ENCODE results near the gene S1PR2.
"Not testable (repeated sequence)": the region's sequence is repeated elsewhere in the genome, so short reads cannot be mapped to it uniquely, and the experiment has no call there.

The S1PR2 gene

DNA sequence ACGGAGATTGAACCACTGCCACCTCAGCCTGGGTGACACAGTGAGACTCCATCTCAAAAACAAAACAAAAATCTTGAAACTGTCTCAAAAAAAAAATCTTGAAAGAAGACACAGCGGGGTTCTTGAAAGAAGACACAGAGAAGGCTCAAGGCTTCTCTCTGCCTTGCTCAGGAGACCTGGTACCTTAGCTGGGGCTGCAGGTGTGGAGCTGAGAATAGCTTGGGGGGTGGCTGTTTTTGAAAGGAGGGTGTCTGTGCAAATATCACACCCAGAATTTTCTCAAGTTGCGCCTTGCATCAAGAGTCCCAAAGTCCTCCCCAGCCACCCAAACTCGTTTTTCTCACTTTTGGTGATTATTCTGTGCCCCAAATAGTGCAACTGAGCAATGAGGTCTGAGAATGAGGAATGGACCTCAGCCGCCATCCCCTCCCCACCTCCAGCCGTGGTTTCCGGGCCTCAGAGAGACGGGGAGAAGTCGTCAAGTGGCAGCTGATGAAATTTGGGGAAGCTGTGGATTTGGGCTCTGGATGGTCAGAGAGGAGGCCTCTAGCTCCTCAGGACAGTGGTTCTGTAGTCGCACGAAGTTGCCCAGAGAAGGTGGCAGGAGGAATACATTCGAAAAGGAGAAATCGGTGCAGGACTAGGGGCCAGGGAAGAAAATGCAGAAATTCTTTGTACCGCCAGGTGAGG lies 8.8 kb downstream of the S1PR2 start:
- no peak for DNase-seq

DNA sequence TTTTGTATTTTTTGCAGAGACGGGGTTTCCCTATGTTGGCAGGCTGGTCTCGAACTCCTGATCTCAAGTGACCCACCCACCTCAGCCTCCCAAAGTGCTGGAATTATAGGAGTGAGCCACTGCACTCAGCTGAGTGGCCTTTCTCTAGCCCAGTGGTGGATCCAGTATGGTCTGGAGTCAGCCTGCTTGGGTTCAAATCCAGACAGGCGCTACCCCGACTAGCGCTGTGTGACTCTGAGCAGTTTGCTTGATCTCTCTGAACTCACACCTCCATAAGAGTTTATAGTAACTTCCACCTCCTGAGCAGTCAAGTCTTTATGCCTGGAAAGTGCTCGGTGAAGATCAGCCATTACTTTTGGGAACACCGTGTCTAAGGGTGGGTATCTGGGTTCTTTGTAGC lies 10.4 kb downstream of the S1PR2 start:
- DNase-seq: no peak

DNA sequence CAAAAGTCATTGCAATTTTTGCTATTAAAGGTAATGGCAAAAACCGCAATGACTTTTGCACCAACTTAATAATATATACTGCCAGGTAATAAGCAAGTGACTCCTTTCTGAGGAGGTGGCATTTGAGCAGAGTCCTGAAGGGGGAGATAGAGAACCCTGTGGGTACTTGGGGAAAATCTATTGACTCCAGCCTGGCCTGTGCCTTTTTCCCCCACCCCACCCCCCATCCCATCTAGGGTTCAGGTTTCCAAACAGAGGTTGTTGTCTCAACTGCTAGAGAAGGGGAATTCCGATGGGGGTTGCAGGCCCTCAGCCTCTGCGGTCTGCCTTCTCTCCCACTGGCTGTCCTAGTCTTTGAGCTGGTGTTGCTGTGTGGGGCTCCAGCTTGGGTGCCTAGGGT lies 11.5 kb downstream of the S1PR2 start:
- DNase-seq: no peak

DNA sequence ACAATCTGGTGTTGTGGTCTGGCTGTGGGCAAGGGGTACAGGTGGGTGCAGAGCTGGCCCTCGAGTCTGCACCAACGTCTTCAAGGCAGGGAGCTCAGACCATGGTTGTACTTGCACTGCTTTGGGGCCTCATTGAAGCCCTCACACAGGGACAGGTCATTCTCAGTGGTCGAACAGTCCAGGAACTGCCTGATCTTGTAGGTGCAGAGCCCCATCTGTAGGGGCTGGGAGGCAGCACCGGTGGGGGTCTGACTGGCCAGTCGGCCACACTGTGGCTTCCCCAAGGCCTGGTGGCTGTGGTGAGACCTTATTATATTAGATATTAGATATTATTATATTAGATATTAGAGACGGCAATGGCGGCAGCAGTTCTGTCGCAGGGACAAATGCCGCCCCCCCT lies 14.0 kb downstream of the S1PR2 start:
- no peak for DNase-seq

DNA sequence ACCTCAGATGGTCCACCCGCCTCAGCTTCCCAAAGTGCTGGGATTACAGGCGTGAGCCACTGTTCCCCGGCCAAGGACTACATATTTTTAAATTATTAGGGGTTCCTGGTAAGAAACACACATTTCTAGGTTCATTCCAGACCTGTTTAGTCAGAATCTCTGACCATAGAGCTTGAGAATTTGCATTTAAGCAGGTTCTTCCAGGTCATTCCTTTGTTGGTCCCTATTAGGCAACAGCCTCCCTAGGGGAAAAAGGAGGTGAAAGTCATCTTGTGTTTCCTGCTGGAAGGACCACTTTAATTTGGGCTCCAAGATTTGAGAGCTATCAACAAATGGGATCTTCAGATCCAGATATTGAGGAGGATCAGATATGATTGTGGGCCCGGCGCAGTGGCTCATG lies 16.3 kb downstream of the S1PR2 start:
- no peak for DNase-seq

DNA sequence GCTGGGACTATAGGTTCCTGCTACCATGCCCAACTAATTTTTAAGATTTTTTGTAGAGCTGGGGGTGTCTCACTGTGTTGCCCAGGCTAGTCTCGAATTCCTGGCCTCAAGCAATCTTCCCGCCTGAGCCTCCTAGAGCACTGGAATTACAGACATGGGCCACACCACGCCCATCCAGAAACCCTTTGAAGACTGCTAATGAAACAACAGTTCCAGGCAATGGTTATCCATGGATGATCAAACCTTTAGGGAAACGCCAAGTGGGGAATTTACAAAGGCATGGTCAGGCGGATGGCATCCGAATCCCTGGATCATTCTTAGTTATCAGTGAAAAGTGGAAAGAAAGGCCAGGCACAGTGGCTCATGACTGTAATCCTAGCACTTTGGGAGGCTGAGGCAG lies 19.4 kb downstream of the S1PR2 start:
- no peak for DNase-seq

DNA sequence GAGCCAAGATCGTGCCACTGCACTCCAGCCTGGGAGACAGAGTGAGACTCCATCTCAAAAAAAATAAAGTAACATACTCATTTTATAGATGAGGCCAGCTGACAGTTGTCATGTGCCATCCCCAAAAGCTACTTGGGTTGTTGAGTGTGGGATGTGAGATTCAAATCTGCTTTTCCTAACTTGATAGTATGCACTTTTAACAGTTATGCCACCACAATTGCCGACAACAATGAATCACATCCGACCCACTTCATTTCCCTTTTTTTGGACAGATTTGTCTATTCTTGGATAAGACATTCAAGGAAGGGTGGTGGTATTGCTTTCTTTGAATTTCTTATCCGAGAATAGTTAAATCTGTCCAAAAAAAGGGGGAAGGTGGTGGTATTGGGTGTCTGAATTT lies 20.1 kb downstream of the S1PR2 start:
- DNase-seq: no peak

DNA sequence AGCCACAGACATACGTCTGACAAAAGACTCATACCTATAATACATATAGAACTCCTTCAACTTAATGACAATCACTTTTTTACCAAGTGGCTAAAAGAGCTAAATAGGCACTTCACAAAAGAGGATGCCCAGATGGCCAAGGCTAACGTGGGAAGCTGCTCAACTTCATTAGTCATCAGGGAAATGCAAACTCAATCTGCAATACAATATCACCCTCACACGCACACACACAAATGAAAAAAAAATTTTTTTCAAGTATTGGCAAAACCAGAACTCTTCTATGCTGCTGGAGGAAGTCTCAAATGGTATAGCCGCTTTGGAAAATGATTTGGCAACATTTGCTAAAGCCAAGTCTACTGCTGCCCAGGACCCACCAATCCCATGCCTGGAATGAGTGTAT lies 21.8 kb downstream of the S1PR2 start:
- no peak for DNase-seq

DNA sequence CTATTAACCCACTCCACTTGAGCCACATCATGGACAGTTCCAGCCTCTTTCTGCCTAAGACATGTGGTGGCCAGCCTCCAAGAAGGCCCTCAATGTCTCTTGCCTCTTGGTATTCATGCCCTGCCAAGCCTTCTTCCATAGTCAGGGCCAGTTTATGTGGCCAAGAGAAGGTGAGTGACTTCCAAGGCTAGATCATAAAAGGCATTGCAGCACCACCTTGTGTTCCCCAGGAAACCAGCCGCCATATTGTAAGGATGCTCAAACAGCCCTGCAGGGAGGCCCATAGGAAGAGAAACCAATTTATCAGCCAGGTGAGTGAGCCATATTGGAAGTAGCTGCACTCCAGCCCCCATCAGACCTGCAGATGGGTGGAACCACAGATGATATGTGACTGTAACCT lies 24.1 kb downstream of the S1PR2 start:
- no peak for DNase-seq

DNA sequence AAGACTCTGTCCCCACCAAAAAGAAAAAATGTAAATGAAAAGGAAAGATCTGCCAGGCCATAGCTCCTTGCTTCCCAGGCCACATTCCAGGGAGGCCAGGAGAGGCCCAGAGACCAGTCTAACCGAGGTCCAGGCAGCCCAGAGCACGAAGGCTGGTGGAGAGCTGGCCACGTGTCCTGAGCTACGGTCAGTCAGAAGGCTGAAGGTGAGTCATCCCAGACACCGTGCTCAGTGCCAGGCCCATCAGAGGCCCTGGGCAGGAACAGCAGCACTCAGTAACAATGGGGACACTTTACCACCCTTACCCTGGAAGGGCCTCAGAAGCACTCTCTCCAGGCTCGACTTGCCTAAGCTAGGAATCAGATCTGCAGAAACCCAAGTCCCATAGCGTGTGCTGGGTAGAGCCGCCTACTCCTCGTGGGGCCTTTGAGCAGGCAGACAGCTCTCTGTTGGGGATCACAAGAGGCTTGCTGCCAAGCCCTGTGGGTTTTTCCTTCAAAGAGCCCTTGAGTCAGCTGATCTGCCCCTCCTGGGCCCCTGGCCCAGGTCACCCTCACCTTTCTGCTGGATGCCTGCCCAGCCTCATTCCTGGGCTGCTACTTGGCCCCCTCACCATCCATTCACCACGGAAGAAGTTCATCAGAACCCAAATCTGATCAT lies 24.8 kb downstream of the S1PR2 start:
- DNase-seq: no peak

DNA sequence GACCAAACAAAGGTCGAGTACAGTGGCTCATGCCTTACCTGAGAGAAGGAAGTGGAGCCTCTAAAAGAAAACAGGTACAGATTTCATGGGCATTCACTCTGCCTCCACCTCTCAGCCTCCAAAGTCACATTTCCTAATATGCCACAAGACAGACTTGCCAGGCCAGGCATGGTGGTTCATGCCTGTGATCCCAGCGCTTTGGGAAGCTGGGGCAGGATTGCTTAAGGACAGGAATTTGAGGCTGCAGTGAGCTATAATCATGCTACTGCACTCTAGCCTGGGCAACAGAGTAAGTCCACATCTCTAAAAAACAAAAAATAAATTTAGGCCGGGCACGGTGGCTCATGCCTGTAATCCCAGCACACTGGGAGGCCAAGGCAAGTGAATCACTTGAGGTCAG lies 25.5 kb downstream of the S1PR2 start:
- DNase-seq: no peak

DNA sequence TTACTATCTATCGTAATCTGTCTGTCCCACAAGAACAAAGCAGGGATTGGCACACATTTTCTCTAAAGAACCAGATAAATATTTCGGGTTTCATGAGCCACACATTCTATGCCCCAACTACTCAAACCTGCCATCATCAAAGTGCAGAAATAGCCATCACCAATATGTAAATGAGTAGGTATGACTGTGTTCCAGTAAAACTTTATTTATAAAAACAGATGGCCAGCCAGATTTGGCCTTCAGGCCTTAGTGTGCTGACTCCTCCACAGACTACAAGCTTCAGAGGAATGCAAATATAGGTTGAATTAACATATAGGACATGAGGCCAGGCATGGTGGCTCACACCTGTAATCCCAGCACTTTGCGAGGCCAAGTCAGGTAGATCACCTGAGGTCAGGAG lies 27.4 kb downstream of the S1PR2 start:
- DNase-seq: no peak

DNA sequence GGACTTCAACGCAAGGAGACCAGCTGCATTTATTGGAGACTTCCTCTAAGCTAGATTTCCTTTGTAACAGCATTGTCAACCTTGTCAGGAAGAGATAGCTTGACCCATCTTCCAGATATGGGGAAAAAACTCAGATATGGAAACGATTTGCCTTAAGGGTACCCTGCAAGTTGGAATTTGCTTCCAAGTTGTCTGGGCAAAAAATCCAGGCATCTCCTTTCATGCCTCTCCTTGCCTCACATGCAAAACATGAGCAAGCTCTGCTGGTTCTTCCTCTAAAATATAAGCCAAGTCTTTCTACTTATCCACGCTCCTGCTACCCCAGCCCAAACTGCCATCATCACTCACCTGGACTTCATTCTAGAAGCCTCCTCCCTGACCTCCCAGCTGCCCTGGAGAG lies 30.0 kb downstream of the S1PR2 start:
- no peak for DNase-seq

DNA sequence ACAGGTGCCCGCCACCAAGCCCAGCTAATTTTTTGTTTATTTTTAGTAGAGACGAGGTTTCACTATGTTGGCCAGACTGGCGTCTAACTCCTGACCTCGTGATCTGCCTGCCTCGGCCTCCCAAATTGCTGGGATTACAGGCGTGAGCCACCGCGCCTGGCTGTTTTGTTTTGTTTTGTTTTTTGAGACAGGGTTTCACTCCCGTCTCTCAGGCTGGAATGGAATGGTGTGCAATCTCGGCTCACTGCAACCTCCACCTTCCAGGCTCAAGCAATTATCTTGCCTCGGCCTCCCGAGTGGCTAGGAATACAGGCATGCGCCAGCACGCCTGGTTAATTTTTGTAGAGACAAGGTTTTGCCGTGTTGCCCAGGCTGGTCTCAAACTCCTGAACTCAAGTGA lies 31.0 kb downstream of the S1PR2 start:
- not testable (repeated sequence) for DNase-seq

DNA sequence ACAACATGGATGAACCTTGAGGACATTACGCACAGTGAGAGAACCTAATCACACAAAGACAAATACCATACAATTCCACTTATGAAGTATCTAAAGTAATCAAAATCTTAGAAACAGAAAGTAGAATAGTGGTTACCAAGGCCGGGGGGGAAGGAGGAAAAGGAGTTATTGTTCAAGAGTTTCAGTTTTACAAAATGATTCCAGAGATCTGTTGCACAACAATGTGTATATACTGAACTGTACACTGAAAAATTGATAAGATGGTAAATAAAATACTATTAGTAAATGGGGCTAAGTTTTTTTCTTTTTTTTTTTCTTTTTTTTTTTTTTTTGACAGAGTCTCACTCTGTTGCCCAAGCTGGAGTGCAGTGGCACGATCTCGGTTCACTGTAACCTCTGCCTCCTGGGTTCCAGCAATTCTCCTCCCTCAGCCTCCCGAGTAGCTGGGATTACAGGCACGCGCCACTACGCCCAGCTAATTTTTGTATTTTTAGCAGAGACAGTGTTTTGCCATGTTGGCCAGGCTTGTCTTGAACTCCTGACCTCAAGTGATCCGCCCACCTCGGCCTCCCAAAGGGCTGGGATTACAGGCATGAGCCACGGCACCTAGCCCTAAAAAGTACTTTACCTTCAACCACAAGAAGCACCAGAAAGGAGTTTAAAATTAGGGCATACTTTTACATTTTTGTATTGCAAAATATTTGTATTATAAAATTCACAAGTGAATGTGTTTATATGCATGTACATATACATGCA lies 32.1 kb downstream of the S1PR2 start:
- not testable (repeated sequence) for DNase-seq

DNA sequence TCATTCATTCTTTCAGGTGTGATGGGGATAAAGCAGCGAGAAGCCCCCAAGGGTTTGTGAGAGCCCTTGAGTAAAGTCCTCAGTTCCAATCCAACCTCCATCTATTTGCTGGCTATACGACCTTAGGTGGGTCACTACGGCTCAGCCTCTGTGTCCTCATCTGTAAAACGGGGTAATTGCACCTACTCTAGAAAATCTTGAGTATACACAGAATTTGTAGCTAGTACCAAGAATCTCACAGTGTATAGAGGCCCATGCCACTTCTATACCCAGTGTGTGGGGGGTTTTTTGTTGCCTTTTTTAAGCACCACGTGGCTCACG lies 36.0 kb downstream of the S1PR2 start:
- DNase-seq: no peak

DNA sequence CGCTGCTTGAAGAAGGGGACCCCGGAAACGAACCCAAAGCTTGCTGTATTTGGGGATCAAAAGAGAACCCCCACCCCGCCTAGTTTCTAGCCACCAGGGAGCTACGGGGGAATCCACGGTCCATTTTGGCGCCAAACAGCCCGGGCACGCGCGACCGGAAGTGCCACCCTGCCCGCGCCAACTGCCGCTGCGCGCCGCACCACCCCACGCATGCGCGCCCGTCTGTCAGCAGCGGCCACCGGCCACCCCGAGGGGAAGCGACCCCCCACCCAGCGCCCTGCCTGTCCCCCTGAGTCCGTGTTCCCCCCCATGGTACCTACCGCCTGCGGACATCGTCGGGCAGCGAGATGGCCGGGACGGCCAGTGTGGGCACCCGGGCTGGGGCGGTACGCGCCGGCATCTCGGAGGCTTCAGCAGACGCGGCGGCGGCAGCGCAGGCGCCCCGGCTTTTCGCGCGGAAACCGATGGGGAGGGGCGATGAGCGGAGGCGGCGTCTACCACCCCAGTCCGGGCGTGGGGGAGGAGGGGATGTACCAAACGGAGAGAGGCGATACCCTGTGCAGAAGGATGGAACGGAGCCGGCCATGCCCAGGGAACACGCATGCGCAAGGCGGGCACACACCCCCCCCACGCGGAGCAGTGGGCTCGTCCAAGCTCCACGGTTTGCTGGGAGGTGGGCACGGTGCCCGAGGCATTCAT lies 36.5 kb downstream of the S1PR2 start, which contains the start of gene DNMT1:
Gene DNMT1 (minus strand): TSS at position 454 of the 699 bp plus-strand sequence. CDS start 54 bp downstream, at position 400.
- peak; percentile 92 to 96 (median 94) for DNase-seq

DNA sequence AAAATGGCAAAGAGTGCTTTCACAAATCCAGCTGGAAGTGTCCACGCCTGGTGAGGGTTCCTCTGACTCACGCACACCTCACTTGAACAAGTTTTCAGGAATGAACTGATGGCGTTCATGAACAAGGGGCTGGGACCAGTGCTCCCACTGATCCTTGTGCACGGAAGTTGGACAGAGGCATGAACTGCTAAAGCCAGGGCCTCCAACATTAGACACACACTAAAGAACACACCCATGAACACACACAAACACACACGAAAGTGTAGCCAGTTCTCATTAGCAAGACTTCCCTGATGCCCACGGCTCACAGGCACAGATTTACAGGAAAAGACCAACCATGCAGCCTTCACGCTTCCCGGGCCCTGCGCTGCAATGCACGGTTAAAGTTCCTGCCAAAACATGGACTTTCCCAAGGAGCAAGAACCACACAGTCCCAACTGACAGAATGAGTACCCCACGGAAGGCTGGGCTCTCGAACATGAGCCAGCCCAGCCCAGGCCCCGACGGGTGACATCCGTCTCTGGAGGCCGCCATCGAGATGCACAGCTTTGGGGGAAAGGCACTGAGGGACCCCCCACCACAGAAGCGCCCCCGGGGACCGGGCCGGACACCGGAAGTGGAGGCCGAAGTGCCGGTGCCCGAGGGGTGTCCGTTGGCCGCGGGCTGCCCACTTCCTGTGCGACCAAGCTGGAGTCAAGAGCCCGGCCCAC lies 37.2 kb downstream of the S1PR2 start:
- DNase-seq: peak in 1 of 4 experiments; percentile 20

DNA sequence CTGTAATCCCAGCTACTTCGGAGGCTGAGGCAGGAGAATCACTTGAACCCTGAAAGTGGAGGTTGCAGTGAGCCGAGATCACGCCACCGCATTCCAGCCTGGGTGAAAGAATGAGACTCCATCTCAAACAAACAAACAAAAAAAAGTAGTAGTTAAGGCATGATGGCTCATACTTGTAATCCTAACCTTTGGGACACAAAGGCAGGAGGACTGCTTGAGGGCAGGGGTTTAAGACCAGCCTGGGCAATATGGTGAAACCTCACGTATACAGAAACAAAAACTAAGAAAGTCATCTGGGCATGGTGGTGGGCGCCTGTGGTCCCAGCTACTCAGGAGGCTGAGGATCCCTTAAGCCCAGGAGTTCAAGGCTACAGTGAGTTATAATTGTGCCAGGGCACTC lies 38.2 kb downstream of the S1PR2 start:
- no peak for DNase-seq

DNA sequence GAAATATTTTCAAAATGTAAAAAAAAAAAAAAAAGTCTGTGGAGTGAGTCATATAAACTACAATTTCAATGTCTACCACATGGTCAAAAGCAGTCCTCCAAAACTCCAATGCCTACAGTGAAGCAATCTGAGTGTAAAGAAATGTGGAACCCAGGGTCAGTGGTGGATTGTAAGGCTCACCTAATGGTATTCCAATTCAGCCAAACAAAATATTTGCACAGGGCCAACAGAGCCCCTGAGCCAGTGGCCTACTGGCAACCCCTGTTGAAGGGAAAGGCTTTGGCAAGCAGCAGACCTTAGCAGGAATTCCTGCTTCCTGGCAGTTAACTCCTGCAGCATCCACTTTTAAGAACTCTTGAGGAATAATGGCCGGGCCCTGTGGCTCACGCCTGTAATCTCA lies 39.8 kb downstream of the S1PR2 start:
- DNase-seq: no peak

DNA sequence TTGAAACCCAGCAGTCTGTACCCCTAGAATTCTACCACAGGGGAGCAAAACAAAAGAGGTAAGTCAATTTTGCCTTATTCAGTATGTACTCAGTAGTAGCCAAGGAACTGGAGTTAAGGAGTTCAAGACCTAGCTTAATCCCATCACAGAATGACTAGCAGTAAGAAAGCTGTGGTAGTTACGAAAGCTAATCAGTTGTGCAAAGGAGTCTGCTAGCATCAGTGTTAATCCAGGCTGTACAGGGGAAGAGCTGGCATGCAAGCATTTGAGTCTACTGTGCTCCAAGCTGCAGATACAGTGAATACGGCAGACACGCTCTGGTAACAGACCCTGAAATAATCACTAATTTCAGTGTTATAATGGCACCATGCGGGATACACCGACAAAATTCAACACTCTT lies 41.1 kb downstream of the S1PR2 start:
- DNase-seq: no peak

DNA sequence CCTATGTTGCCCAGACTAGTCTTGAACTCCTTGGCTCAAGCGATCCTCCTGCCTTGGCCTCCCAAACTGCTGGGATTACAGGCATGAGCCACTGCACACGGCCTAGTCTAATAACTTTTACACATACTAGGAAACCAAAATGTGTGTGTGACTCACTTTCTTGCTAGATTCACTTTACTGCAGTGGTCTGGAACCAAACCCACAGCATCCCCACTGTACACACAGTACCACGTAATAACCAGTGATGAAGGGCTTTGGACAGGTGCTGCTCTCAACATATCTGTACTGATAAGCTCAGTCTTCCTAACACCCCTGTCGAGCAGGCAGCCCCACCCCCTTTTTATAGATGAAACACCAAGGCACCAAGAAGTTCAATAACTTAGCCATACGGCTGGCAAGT lies 41.5 kb downstream of the S1PR2 start:
- DNase-seq: no peak

DNA sequence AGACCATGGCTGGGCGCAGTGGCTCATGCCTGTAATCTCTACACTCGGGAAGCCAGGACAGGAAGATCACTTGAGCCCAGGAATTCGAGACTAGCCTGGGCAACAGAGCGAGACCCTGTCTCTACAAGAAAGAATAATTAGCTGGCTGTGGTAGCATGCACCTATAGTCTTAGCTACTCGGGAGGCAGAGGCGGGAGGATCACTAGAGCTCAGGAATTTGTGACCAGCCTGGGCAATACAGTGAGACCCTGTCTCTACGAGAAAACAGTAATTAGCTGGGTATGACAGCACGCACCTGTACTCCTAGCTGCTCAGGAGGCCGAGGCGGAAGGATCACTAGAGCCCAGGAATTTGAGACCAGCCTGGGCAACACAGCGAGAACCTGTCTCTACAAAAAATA lies 43.8 kb downstream of the S1PR2 start:
- DNase-seq: no peak

All from activated CD4-positive, CD25-positive, alpha-beta regulatory T cell (primary cell).